Anterior cingulate cortex (tissue), 58 donors: ENCODE measurements around the gene GALNT1.
"Not testable (repeated sequence)": the region's sequence is repeated elsewhere in the genome, so short reads cannot be mapped to it uniquely, and the experiment has no call there.

Experiments
- DNase-seq, 58 donors: peaks; one replicate each; lab custom pipeline; 2025; lab: John Stamatoyannopoulos, UW

Gene GALNT1

GRCh38 chr18:35581546-35581897 is at the start of gene GALNT1:
Gene GALNT1 (plus strand): TSS chr18:35581740. CDS start chr18:35654663, 72,923 bp downstream.
- DNase-seq, result no peak

- no peak for DNase-seq
Observed at GRCh38 chr18:35533916-35534405, 47.6 kb upstream of the GALNT1 start.

GRCh38 chr18:35535297-35535696 is 46.2 kb upstream of the GALNT1 start:
- DNase-seq, result no peak

- no peak for DNase-seq
Observed at GRCh38 chr18:35542356-35542755, 39.2 kb upstream of the GALNT1 start.

GRCh38 chr18:35547008-35547605 is 34.4 kb upstream of the GALNT1 start:
- DNase-seq, result no peak

GRCh38 chr18:35549564-35549963 is 32.0 kb upstream of the GALNT1 start:
- DNase-seq, result no peak

GRCh38 chr18:35553300-35553699 is 28.2 kb upstream of the GALNT1 start:
- no peak for DNase-seq

- not testable (repeated sequence) for DNase-seq
Observed at GRCh38 chr18:35555538-35555937, 26.0 kb upstream of the GALNT1 start.

- no peak for DNase-seq
Observed at GRCh38 chr18:35559867-35560266, 21.7 kb upstream of the GALNT1 start.

GRCh38 chr18:35564795-35565453 is 16.6 kb upstream of the GALNT1 start:
- no peak for DNase-seq

- DNase-seq, result no peak
Observed at GRCh38 chr18:35566019-35566418, 15.5 kb upstream of the GALNT1 start.

GRCh38 chr18:35570182-35570581 is 11.4 kb upstream of the GALNT1 start:
- no peak for DNase-seq

GRCh38 chr18:35571138-35571537 is 10.4 kb upstream of the GALNT1 start:
- no peak for DNase-seq

GRCh38 chr18:35572644-35573043 is 8.9 kb upstream of the GALNT1 start:
- peak in 1 of 58 donors; percentile 16 for DNase-seq

GRCh38 chr18:35573531-35573930 is 8.0 kb upstream of the GALNT1 start:
- DNase-seq, result no peak

GRCh38 chr18:35576240-35576845 is 5.2 kb upstream of the GALNT1 start:
- DNase-seq, result not testable (repeated sequence)

GRCh38 chr18:35577045-35577848 is 4.3 kb upstream of the GALNT1 start:
- DNase-seq, result no peak

GRCh38 chr18:35578481-35578880 is 3.1 kb upstream of the GALNT1 start:
- DNase-seq, result no peak

GRCh38 chr18:35578936-35579335 is 2.6 kb upstream of the GALNT1 start:
- no peak for DNase-seq

GRCh38 chr18:35580701-35581539 is 620 bp upstream of the GALNT1 start:
- peak in 52 of 58 donors; percentile 15 to 74 (median 48) for DNase-seq
